Nephron (organoid): Measurements from ENCODE around the gene MED12.

Source experiments
- H3K27ac Mint-ChIP-seq, 3 experiments: 2 replicates each; pipeline ENCODE4 v1.8.0; 2020; ENCODE audit warnings: mixed read lengths in 3 of 3, mild to moderate bottlenecking in 2 of 3, moderate library complexity in 1 of 3
- H3K27me3 Mint-ChIP-seq: 2 replicates; pipeline ENCODE4 v1.8.0; 2021; ENCODE audit warnings: low read depth, mild to moderate bottlenecking, moderate library complexity, mixed read lengths
- H3K36me3 Mint-ChIP-seq: 2 replicates; pipeline ENCODE4 v1.8.0; 2020; ENCODE audit warnings: low read depth, mixed read lengths
- H3K4me1 Mint-ChIP-seq: 2 replicates; pipeline ENCODE4 v1.8.0; 2020; ENCODE audit warnings: mixed read lengths
- H3K4me3 Mint-ChIP-seq, 3 experiments: 2 replicates each; pipeline ENCODE4 v1.8.0; 2020; ENCODE audit warnings: mild to moderate bottlenecking in 3 of 3, mixed read lengths in 3 of 3, moderate library complexity in 2 of 3
- H3K9me3 Mint-ChIP-seq: 2 replicates; pipeline ENCODE4 v1.8.0; 2020; ENCODE audit warnings: mixed read lengths
- CTCF ChIP-seq, 3 experiments: fragments of 200-600 bp; sonication (generic); IDR thresholded peaks; one replicate each; pipeline ENCODE4 v1.5.0; 2021; ENCODE audit warnings: antibody characterized with exemption in 3 of 3; ENCODE audit not compliant: unreplicated experiment in 3 of 3

MED12 gene

DNA sequence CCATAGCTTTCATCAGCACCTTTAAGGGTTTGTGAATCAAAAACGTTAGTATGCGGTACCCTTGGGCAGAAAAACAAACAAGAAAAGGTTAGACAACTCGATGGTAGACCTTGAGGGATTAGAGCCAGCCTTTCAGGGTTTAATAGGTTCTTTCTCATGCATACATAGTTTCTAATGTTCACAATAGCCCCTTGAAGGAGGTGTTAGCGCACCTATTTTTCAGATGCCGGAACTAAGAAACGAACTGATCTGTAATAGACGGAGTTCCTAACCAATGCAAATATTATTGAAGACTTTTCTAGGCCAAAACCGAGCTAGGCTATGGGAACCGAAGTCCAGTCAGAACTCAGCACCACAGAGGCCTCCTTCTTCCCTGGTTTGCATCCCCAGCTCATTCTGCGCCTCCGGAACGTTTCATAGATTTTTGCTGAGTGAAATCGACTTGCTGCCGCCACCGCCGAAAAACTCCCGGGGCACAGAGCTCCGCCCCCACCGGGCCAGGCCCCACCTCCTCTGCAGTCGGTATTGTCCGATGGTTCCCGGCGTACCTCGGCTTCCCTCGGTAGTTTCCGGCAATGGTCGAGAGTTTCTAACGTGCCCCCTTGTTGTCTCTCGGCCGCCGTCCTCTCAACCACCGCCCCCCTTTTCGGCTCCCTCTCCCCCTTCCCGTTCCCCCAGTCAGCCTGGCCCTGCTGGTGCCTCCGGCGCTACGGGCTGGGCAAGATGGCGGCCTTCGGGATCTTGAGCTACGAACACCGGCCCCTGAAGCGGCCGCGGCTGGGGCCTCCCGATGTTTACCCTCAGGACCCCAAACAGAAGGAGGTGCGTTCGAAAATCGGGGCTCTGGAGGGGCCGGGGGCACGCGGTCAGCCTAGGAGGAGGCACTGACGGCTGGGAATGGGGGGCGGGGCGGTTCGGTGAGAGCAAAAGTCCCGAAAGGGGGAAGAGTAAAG is at the start of gene MED12:
Gene MED12, plus strand, starts transcription at position 565 of the 953 bp plus-strand sequence. Its CDS starts 159 bp downstream, at position 724.
- Mint-ChIP-seq H3K4me1 (no peaks in the 10 kb centered on the region), H3K27ac (peak within 1 kb of the TSS; percentile 66 to 91 (median 84)), H3K9me3 (peaks cover 2% of the 10 kb centered on the region), H3K27me3 (no peaks in the 10 kb centered on the region), H3K4me3 (peak within 1 kb of the TSS; percentile 87 to 89 (median 88)), H3K36me3 (peaks cover 31% of the 10 kb centered on the region)
- TF ChIP-seq CTCF (IDR thresholded peaks at IDR 0.05; ENCODE audit: unreplicated experiment in 3 of 3): no peak

GRCh38 chrX:71070531-71070930 is 47.9 kb upstream of the MED12 start:
- H3K27me3 Mint-ChIP-seq: no peaks in the 10 kb centered on the region
- H3K4me3 Mint-ChIP-seq: no peak overlapping the region
- no peak for TF ChIP-seq CTCF (IDR thresholded peaks at IDR 0.05; ENCODE audit: unreplicated experiment in 3 of 3)
- peaks cover 5% of the 10 kb centered on the region for H3K4me1 Mint-ChIP-seq
- peaks cover 5% of the 10 kb centered on the region for H3K9me3 Mint-ChIP-seq
- no peak overlapping the region for H3K27ac Mint-ChIP-seq
- H3K36me3 Mint-ChIP-seq: peaks cover 3% of the 10 kb centered on the region

DNA sequence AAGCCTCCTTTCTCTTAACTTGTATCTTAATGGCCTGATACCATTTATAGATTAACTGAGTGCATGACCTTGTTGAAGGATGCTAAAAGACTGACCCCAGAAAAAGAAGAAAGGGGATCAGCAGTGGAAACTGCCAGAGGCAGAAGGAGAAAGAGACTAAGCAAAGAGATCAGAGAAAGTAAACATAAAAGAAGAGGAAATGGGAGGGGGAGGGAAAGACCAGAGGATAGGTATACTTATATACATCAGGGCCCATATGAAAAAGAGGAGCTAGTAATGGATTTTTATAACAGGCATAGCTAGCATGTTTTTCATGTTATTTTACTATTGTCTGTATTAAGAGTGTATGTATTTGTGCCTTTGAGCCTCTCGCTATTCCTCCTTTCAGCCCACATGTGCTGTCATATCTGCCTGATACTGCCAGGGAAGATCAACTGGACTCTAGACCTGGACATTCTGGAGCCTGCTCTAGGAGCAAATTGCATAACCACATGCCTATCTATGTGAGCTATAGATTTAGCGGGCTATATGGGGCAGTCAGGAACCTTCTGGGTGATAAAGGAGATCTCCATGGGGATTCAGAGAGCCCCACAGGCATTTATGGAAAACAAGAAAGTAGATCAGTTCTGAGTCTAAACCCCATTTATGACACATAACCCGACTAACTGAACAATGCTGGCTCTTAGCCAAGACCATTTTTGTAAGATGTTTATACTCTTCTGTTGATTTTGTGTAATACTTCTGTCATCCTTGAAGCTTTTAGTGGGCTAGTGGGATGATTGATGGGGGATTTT is 36.9 kb upstream of the MED12 start:
- TF ChIP-seq CTCF (IDR thresholded peaks at IDR 0.05; ENCODE audit: unreplicated experiment in 3 of 3): no peak
- Mint-ChIP-seq H3K27me3 (no peaks in the 10 kb centered on the region), H3K9me3 (peaks cover 3% of the 10 kb centered on the region), H3K27ac (peak overlapping the region in 1 of 3 experiments; percentile 50), H3K36me3 (no peaks in the 10 kb centered on the region), H3K4me3 (no peak overlapping the region), H3K4me1 (no peaks in the 10 kb centered on the region)

GRCh38 chrX:71082124-71082647 is 36.2 kb upstream of the MED12 start:
- no peaks in the 10 kb centered on the region for H3K36me3 Mint-ChIP-seq
- no peak for TF ChIP-seq CTCF (IDR thresholded peaks at IDR 0.05; ENCODE audit: unreplicated experiment in 3 of 3)
- no peaks in the 10 kb centered on the region for H3K4me1 Mint-ChIP-seq
- H3K27ac Mint-ChIP-seq: peak overlapping the region in 1 of 3 experiments; percentile 50
- H3K27me3 Mint-ChIP-seq: no peaks in the 10 kb centered on the region
- no peak overlapping the region for H3K4me3 Mint-ChIP-seq
- H3K9me3 Mint-ChIP-seq: peaks cover 3% of the 10 kb centered on the region

DNA sequence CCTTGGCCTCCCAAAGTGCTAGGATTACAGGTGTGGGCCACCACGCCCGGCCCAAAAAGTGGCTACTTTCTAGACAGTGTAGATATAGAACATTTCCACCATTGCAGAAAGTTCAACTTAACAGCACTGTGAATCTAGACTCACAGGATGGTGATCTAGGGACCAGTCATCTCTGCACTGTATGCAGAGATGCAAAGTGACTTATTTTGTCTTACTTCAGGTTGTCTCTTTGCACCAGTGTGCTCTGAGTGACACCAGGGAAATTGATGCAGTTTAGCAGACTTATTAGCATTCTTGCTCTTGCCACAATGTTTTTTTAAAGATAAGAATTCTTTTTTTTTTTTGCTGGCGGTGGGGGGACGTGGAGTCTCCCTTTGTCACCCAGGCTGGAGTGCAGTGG is 35.6 kb upstream of the MED12 start:
- H3K4me3 Mint-ChIP-seq: no peak overlapping the region
- no peaks in the 10 kb centered on the region for H3K36me3 Mint-ChIP-seq
- H3K27ac Mint-ChIP-seq: no peak overlapping the region
- no peak for TF ChIP-seq CTCF (IDR thresholded peaks at IDR 0.05; ENCODE audit: unreplicated experiment in 3 of 3)
- no peaks in the 10 kb centered on the region for H3K27me3 Mint-ChIP-seq
- H3K4me1 Mint-ChIP-seq: no peaks in the 10 kb centered on the region
- H3K9me3 Mint-ChIP-seq: peaks cover 3% of the 10 kb centered on the region
